ENCODE data around the gene ADARB2.
"Not testable (repeated sequence)": the region's sequence is repeated elsewhere in the genome, so short reads cannot be mapped to it uniquely, and the experiment has no call there.

Gene ADARB2

DNA sequence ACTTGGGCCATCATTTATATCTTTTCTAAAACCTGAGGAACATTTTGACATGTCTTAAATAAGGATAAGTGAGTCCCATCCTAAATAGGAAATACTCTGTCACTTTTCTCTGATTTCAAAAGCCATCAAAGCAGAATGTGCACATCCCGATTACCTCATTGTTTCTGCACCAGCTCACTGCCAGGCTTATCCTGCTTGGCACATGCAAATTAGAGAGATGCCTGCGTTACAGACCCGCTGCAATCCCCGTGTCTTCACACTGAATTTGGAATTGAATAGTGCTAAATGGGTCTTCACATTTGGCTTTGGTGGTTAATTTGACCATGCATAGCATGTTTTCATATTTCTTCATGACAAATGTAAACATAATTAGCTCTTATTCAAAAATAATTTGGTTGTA, 401.7 kb downstream of the ADARB2 start:
- DNase-seq (ENCODE audit: low read depth in 2 of 2, low spot score in 1 of 2), result no peak

- no peak for DNase-seq (ENCODE audit: low read depth in 2 of 2, low spot score in 1 of 2)
Observed at GRCh38 chr10:1333981-1334380, 403.3 kb downstream of the ADARB2 start.

- DNase-seq (ENCODE audit: low read depth in 2 of 2, low spot score in 1 of 2), result no peak
Observed at GRCh38 chr10:1331560-1331959, 405.8 kb downstream of the ADARB2 start.

GRCh38 chr10:1329622-1330021, 407.7 kb downstream of the ADARB2 start:
- no peak for DNase-seq (ENCODE audit: low read depth in 2 of 2, low spot score in 1 of 2)

DNA sequence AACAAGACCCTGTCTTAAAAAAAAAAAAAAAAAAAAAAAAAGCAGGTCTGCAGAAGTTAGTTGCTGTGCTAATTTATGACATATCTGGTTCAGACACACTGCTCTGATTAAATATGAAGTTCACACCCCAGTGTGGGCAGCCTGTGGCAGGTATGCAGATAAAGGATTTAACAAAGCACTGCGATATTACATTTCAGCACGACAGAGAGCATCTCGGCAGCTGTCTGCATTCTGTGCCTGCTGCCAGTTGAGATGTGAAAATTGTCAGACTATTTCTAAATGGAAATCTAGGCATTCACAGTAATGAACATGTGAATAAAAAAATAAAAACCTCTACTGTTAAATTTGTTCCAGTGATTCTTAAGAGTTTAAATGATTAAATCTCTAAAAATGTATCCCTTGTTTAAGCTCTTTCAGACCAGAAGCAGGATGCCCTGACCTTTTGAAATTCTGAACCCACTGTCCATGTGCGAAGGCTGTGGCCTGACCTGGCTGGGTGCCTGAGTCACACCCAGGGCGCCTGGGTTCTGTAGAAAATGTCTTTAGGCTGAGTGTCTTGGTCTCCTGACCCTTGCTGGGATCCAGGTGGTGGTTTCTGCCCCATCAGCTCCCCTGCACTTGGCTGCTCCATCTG, 408.2 kb downstream of the ADARB2 start:
- no peak for DNase-seq (ENCODE audit: low read depth in 2 of 2, low spot score in 1 of 2)

DNA sequence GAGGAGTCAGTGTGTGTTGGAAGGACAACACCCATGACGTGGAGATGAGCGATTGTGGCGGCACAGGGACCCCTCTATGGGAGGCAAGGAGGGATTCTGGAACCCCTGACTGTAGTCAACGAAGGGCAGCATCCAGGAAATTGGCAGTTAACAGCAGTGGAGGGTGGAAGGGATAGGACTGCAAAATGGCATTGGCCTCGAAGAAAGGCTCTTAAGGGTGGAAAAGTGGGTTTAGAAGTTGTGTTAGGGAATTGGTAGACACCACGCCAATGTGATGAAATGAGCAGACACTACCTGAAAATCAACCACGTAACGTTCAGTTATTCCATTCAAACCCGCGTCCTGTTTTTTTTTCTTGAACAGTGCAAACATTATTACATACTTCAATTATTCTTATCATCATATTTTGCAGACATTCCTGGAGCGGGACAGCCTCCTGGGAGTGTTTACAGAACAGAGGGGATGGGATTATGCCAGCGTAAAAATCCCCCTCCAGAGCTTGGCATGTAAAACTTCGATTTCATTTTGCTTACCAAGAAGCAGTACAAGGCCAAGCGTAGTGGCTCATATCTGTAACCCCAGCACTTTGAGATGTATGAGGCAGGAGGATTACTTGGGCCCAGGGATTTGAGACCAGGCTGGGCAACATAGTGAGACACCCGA, 409.0 kb downstream of the ADARB2 start:
- no peak for DNase-seq (ENCODE audit: low read depth in 2 of 2, low spot score in 1 of 2)

- DNase-seq (ENCODE audit: low read depth in 2 of 2, low spot score in 1 of 2), result no peak
Observed at GRCh38 chr10:1327759-1328158, 409.6 kb downstream of the ADARB2 start.

GRCh38 chr10:1326514-1326913, 410.8 kb downstream of the ADARB2 start:
- not testable (repeated sequence) for DNase-seq (ENCODE audit: low read depth in 2 of 2, low spot score in 1 of 2)

DNA sequence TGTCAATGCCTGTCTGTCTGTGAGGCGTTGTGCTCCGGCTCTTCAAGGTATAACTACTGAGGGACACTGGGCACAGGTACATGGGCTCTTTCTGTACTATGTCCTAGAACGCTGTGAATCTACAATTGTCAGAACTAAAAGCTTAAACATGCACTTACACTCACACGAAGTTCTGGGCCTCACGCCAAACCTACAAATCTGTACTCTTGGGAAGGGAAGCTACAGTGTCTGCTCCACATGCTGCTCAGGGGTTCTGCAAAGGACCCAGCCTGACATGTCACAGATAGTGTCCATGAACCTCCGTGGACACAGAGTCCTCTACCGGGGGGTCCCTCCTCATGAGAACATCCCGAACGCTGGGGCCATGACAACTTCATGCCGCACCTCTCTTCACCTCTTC, 412.4 kb downstream of the ADARB2 start:
- no peak for DNase-seq (ENCODE audit: low read depth in 2 of 2, low spot score in 1 of 2)

GRCh38 chr10:1323951-1324350, 413.4 kb downstream of the ADARB2 start:
- DNase-seq (ENCODE audit: low read depth in 2 of 2, low spot score in 1 of 2), result no peak

DNA sequence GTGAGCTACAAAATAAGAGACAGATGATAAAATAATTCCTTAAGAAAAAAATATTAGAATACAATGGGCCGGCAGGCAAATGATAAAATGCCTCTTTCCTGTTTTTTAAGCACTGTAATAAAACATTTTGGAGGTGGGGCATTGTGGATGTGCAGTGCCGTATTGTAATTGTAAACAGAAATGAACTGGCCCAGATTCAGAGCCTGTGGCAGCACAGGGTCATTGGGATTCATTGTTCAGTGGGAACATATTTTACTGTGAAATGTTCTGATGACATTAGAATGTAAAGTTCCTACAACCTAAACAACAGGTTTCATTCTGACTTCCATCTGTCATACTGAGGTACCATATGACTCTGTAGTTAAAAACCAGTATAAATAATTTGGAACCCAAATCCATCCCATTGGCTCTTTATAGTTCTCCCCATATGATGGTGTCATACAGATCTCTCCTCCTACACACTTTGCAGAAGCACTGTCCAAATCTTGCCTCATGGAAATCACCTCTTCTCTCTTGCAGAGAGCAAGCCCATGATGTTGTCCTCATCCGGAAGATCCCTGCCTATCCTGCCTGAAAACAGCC, 416.5 kb downstream of the ADARB2 start:
- DNase-seq (ENCODE audit: low read depth in 2 of 2, low spot score in 1 of 2), result no peak

GRCh38 chr10:1316809-1317143, 420.5 kb downstream of the ADARB2 start:
- no peak for DNase-seq (ENCODE audit: low read depth in 2 of 2, low spot score in 1 of 2)

GRCh38 chr10:1316121-1316808, 421.1 kb downstream of the ADARB2 start:
- DNase-seq (ENCODE audit: low read depth in 2 of 2, low spot score in 1 of 2), result no peak

DNA sequence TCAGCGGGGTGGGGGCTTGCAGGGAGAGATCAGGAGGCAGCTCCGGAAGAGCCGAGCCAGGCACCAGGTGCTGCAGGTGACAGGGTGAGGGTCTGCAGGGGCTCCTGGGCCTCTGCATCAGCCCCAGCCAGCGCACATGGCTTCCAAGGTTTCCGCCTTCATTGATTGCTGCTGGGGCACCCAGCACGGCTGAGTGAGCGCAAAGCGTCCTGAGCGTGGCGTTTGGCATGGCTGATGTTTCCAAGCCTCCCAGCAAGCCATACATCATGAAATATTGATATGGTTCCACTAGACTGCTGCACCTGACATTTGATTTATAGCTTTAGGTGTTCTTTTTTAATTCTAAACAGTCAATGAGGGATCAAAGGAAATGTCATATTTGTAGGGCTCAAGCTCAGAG, 422.1 kb downstream of the ADARB2 start:
- DNase-seq (ENCODE audit: low read depth in 2 of 2, low spot score in 1 of 2), result no peak

- no peak for DNase-seq (ENCODE audit: low read depth in 2 of 2, low spot score in 1 of 2)
Observed at GRCh38 chr10:1311726-1312125, 425.6 kb downstream of the ADARB2 start.

GRCh38 chr10:1310271-1310789, 427.0 kb downstream of the ADARB2 start:
- no peak for DNase-seq (ENCODE audit: low read depth in 2 of 2, low spot score in 1 of 2)

DNA sequence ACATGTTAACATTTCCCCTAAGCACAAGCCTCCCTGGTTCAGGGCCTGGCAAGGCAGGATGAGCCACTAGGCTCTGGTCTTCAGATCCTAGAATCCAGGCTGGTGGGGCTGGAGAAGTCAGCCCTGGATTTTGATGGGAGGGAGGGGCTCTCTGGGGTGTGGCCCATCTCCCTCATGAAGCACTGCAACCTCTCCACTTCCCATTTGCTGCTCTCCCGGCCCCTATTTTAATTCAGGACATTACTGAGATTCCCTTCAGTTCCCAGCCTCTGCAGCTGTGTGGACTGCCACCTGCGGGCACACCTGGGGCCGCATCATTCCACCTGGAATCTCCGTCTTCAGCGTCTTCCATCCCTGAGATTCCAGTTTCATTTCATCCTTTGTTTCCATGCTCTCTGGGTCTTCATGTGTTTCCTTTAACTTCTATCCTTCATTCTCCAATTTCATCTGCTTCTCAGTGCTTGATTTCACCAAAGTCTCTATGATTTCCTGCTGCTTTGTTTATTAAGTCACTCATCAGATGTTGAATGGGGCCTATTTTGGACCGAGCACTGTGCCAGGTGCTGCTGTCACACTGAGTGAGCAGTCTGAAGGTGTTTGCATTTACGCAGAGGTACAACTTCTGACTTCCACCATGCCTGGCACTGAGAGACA, 427.6 kb downstream of the ADARB2 start:
- no peak for DNase-seq (ENCODE audit: low read depth in 2 of 2, low spot score in 1 of 2)

DNA sequence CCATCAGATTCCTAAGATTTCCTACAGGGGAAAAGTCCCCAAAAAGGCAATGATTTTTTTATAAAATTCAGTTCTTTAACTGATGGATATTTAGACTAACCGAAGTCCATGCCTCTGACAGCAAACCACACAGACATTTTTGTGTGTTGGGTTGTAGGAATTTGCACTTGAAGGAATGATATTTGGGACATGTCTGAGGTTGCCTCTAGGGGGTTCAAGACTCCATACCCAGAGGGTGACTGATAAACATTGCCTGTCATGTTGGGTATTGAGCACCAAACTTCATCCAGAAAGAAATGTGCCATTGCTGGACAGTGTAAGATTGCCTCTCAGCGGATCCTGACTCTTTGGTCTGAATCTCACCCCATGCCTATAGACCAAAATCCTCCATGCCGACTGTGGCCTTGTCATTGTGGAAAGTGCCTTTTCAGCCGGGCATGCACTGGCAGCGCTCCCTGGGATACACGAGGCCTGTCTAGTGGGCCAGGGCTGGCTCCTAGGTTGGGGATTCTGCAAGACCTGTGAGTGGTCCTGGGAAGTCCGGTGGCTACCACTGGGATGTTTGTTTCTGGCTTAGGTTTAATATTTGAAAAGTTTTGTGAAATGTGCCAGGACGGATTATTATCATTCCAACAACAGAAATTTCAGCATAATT, 428.2 kb downstream of the ADARB2 start:
- DNase-seq (ENCODE audit: low read depth in 2 of 2, low spot score in 1 of 2), result no peak

GRCh38 chr10:1308173-1308961, 429.0 kb downstream of the ADARB2 start:
- no peak for DNase-seq (ENCODE audit: low read depth in 2 of 2, low spot score in 1 of 2)

DNA sequence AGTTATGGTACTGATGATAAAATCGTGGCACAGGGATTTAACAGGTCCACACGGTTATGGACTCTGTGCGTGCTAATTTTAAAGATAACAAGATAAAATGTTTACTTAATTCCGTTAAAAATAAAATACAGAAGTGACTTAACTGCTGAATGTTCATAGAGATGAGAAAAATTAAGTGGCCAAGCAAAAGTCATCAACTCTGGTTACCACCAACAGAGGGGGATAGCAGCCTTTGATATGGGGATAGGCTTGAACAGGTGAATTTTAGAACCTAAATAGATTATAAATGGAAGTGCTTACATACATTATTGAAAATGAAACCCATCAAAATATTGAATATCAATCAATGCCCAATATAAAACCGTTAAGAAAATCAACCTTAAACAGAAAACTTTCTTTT, 436.2 kb downstream of the ADARB2 start:
- DNase-seq (ENCODE audit: low read depth in 2 of 2, low spot score in 1 of 2), result no peak
